ENCODE measurements around the gene GRIK4. TPM values are rescaled to one million over a fixed set of nuclear protein-coding genes. Genes with fewer than 3 reads are reported as not detected.

GRIK4 gene
- total and polyA plus RNA-seq, 11 donors = 0.04 to 0.45 (median 0.12) TPM; not detected in 6

DNA sequence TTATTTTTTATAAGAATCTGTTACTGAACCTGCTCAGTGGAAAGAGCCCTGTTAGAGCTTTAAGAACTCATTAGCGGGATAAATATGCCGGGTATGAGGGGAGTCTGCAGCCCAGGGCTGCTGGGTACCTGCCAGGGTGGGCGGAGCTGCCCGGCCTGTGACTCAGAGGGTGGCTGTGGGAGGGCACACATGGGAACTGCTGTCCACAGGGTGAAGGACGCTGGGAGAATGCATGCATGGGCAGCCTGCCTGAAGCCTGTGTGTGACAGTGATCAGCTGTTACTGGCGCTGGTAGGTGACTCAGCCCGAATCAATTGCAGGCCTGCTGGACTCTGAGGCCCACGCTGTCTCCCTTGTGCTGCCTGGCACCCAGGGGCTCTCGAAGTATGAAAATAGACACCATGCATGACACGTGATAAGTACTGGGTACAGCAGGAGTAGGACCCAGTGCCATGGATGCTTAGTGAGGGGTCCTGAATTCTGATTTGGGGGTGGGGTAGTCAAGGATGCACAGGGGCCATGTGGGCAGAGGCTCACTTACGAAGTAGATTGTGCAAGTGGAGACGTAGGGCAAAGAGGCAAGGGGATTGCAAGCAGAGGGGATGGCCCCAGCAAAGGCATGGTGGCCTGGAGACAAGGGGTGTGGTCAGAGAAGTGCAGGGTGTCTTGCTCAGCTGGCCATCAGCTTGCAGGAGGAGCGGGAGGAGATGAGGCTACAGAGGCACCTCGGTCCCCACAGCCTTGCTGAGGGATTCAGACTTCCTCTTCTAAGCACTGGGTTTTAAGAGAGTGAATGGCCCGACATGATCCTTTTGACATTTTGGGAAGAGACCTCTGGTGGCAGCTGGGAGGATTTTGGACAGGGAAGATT is 36.5 kb downstream of the GRIK4 start:
- WGBS, 4 donors = 24 to 30% (median 26%) methylated on average over 11 to 15 of the region's 15 CpGs
- intact Hi-C loops (cut with DNase I) = no loop called here
- peak; percentile 97 to 99 (median 98) for ATAC-seq

DNA sequence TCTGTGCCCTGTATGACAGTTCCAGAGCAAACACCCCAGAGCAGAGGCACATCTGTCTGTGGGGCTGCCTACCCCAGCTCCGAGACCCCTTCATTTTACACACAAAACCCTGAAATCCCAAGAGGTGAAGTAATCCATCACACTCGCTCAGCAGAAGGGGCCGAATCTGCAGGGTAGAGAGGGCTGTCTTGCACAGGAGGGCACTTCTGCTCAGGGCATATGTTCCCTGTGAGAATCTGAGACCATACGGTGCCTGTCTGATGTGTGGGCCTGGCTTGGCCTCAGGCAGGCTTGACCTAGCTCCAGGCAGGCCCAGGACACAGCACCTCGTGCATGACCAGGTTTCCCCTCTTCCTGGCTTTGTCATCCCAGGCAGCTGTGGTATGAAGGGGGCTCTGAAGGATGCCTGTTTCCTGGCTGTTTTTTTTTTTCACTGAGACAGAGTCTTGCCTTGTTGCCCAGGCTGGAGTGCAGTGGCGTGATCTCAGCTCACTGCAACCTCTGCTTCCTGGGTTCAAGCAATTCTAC is 37.2 kb downstream of the GRIK4 start:
- intact Hi-C loops (cut with DNase I) = no loop called here
- peak overlapping the region; percentile 23 to 85 (median 74) for H3K27ac ChIP-seq
- TF ChIP-seq, protein P1, sequence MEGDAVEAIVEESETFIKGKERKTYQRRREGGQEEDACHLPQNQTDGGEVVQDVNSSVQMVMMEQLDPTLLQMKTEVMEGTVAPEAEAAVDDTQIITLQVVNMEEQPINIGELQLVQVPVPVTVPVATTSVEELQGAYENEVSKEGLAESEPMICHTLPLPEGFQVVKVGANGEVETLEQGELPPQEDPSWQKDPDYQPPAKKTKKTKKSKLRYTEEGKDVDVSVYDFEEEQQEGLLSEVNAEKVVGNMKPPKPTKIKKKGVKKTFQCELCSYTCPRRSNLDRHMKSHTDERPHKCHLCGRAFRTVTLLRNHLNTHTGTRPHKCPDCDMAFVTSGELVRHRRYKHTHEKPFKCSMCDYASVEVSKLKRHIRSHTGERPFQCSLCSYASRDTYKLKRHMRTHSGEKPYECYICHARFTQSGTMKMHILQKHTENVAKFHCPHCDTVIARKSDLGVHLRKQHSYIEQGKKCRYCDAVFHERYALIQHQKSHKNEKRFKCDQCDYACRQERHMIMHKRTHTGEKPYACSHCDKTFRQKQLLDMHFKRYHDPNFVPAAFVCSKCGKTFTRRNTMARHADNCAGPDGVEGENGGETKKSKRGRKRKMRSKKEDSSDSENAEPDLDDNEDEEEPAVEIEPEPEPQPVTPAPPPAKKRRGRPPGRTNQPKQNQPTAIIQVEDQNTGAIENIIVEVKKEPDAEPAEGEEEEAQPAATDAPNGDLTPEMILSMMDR (IDR thresholded peaks at IDR 0.05) = no peak
- TF ChIP-seq POLR2A (IDR thresholded peaks at IDR 0.05) = no peak
- DNase-seq = no peak
- H3K36me3 ChIP-seq = no peaks in the 10 kb centered on the region
- H3K4me3 ChIP-seq = no peak overlapping the region
- no peaks in the 10 kb centered on the region for H3K27me3 ChIP-seq
- H3K9me3 ChIP-seq = no peaks in the 10 kb centered on the region
- no peak for ATAC-seq
- H3K4me1 ChIP-seq = peaks cover 0 to 36% (median 21%) of the 10 kb centered on the region in 12 donors
- WGBS, 4 donors = 69 to 72% (median 71%) methylated on average over 6 of the region's 6 CpGs

More for the DNA sequence above, 36.5 kb downstream of the GRIK4 start:
- Histone ChIP-seq H3K9me3 (no peaks in the 10 kb centered on the region), H3K36me3 (no peaks in the 10 kb centered on the region), H3K27ac (peak overlapping the region; percentile 23 to 85 (median 74)), H3K4me1 (peaks cover 0 to 35% (median 20%) of the 10 kb centered on the region in 12 donors), H3K4me3 (no peak overlapping the region), H3K27me3 (no peaks in the 10 kb centered on the region)
- peak; percentile 87 to 95 (median 89) for DNase-seq
- TF ChIP-seq POLR2A (IDR thresholded peaks at IDR 0.05) = no peak
- TF ChIP-seq, protein P1 (IDR thresholded peaks at IDR 0.05) = peak in 5 of 12 donors; percentile 17 to 41 (median 20)

DNA sequence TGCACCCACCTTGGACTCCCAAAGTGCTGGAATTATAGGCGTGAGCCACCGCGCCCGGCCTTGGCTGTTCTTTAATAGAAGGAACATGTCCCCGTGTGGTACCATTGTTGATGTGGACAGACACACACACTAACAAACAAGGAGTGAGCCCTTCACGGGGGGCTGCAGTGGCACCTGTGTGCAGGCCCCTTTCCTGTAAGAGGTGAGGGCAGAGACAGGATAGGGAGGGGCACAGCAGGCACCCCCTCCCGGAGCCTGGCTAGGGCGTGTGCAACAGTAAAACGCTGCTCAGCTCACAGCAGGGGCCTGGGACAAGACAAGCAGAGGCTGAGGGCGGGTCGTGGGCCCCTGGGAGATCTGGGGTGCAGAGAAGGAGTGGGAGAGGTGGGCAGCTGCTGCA is 37.8 kb downstream of the GRIK4 start:
- no peak for ATAC-seq
- 80 to 91% (median 83%) methylated on average over 11 of the region's 11 CpGs for WGBS, 4 donors
- H3K27ac ChIP-seq = no peak overlapping the region
- H3K9me3 ChIP-seq = no peaks in the 10 kb centered on the region
- intact Hi-C loops (cut with DNase I) = no loop called here
- H3K4me1 ChIP-seq = peaks cover 0 to 38% (median 21%) of the 10 kb centered on the region in 12 donors
- DNase-seq = no peak
- no peak overlapping the region for H3K4me3 ChIP-seq
- H3K36me3 ChIP-seq = no peaks in the 10 kb centered on the region
- no peak for TF ChIP-seq POLR2A (IDR thresholded peaks at IDR 0.05)
- TF ChIP-seq, protein P1 (IDR thresholded peaks at IDR 0.05) = no peak
- H3K27me3 ChIP-seq = no peaks in the 10 kb centered on the region

DNA sequence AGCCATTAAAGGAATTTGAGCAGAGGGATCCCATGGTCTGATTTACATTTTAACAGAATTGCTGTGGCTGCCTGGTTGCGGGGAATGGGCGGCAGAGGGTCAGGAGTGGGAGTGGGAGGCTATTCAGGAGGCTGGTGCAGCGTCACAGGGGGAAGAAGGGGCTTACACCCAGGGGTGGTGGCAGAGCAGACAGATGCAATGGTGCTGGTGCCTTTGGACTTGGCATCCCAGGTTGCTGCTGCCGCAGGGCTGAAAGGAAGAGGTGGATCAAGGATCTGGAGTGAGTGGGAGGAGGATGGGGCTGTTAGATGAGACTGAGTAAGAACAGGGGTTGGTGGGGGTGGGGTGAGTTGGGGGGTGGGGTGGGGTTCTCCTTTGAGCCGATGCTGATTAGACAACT is 38.5 kb downstream of the GRIK4 start:
- 72 to 81% (median 77%) methylated on average over 5 of the region's 5 CpGs for WGBS, 4 donors
- Histone ChIP-seq H3K4me1 (peaks cover 0 to 38% (median 21%) of the 10 kb centered on the region in 12 donors), H3K27me3 (no peaks in the 10 kb centered on the region), H3K9me3 (no peaks in the 10 kb centered on the region), H3K4me3 (no peak overlapping the region), H3K36me3 (no peaks in the 10 kb centered on the region), H3K27ac (no peak overlapping the region)
- no peak for TF ChIP-seq POLR2A (IDR thresholded peaks at IDR 0.05)
- TF ChIP-seq, protein P1 (IDR thresholded peaks at IDR 0.05) = no peak
- DNase-seq (no peak), ATAC-seq (no peak)
- intact Hi-C loops (cut with DNase I) = loop anchor here in 1 of 10 donors (5.0 kb wide), 1 partner anchor 33 kb away; no protein-coding TSS in a partner anchor
